ENCODE measurements around the gene WNT9B.
"Not testable (repeated sequence)": the region's sequence is repeated elsewhere in the genome, so short reads cannot be mapped to it uniquely, and the experiment has no call there.

DNA sequence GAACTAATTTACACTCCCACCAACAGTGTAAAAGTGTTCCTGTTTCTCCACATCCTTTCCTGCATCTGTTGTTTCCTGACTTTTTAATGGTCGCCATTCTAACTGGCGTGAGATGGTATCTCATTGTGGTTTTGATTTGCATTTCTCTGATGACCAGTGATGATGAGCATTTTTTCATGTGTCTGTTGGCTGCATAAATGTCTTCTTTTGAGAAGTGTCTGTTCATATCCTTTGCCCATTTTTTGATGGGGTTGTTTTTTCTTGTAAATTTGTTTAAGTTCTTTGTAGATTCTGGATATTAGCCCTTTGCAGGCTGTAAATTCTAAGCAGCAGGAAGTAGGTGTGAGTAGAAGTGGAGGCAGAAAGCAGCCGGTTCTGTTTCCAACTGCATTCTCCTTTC lies 10.8 kb upstream of the WNT9B start:
- TF ChIP-seq POLR2AphosphoS5 (IDR thresholded peaks at IDR 0.05); EP300 (conservative IDR thresholded peaks at IDR 0.05; ENCODE audit: poor library complexity, severe bottlenecking); RAD21 (conservative IDR thresholded peaks at IDR 0.05): not testable (repeated sequence)
- TF ChIP-seq, protein P1, sequence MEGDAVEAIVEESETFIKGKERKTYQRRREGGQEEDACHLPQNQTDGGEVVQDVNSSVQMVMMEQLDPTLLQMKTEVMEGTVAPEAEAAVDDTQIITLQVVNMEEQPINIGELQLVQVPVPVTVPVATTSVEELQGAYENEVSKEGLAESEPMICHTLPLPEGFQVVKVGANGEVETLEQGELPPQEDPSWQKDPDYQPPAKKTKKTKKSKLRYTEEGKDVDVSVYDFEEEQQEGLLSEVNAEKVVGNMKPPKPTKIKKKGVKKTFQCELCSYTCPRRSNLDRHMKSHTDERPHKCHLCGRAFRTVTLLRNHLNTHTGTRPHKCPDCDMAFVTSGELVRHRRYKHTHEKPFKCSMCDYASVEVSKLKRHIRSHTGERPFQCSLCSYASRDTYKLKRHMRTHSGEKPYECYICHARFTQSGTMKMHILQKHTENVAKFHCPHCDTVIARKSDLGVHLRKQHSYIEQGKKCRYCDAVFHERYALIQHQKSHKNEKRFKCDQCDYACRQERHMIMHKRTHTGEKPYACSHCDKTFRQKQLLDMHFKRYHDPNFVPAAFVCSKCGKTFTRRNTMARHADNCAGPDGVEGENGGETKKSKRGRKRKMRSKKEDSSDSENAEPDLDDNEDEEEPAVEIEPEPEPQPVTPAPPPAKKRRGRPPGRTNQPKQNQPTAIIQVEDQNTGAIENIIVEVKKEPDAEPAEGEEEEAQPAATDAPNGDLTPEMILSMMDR (IDR thresholded peaks at IDR 0.05; ENCODE audit: poor library complexity, severe bottlenecking) = not testable (repeated sequence)
